Measurements from ENCODE around the gene HBD.

Gene HBD

DNA sequence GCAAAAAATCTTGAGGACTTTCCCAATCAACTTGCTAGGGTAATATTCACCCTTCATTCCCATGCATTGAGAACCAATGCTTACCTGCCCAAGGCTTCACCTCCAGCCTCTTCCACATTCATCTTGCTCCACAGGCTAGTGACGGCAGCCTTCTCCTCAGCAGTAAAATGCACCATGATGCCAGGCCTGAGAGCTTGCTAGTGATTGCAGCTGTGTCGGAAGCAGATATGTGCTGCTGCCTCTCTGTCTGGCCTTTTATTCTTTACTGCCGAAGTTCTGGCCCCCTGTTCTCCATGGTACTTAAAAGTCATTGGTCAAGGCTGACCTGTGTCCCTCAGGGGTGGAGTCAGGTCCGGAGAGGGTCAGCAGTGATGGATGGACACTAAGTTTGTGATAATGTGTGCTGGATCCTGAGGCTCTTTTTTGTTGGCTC is 35.4 kb upstream of the HBD start, which contains the start of gene HBE1:
Gene HBE1 (minus strand): TSS at position 231 of the 433 bp plus-strand sequence. CDS start 55 bp downstream, at position 176.
- Histone ChIP-seq H3K79me2 (ENCODE audit: insufficient read depth, low read length) (no peaks in the 10 kb centered on the region), H3K27me3 (ENCODE audit: low read length) (no peaks in the 10 kb centered on the region), H3K9ac (ENCODE audit: low read length) (no peak within 1 kb of the TSS), H4K20me1 (ENCODE audit: low read depth, low read length) (no peaks in the 10 kb centered on the region), H3K9me3 (ENCODE audit: insufficient read depth, low read length) (no peaks in the 10 kb centered on the region), H2AFZ (ENCODE audit: low read depth, low read length, severe bottlenecking) (no peak within 1 kb of the TSS), H3K4me3 (ENCODE audit: insufficient read depth, low read length, poor library complexity, severe bottlenecking) (no peak within 1 kb of the TSS), H3K36me3 (ENCODE audit: low read length) (no peaks in the 10 kb centered on the region), H3K9me2 (replicated peaks; ENCODE audit: insufficient read depth, low read length) (no peaks in the 10 kb centered on the region), H3F3A (ENCODE audit: insufficient read depth) (no peaks in the 10 kb centered on the region), H3K4me2 (ENCODE audit: low read depth, low read length, poor library complexity, severe bottlenecking) (no peak within 1 kb of the TSS), H3K27ac (ENCODE audit: low read depth, low read length) (no peak within 1 kb of the TSS)
- TF ChIP-seq, protein P1, sequence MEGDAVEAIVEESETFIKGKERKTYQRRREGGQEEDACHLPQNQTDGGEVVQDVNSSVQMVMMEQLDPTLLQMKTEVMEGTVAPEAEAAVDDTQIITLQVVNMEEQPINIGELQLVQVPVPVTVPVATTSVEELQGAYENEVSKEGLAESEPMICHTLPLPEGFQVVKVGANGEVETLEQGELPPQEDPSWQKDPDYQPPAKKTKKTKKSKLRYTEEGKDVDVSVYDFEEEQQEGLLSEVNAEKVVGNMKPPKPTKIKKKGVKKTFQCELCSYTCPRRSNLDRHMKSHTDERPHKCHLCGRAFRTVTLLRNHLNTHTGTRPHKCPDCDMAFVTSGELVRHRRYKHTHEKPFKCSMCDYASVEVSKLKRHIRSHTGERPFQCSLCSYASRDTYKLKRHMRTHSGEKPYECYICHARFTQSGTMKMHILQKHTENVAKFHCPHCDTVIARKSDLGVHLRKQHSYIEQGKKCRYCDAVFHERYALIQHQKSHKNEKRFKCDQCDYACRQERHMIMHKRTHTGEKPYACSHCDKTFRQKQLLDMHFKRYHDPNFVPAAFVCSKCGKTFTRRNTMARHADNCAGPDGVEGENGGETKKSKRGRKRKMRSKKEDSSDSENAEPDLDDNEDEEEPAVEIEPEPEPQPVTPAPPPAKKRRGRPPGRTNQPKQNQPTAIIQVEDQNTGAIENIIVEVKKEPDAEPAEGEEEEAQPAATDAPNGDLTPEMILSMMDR (IDR thresholded peaks at IDR 0.05; ENCODE audit: insufficient read depth, low read length, poor library complexity, severe bottlenecking) = no peak
- no peak for TF ChIP-seq EZH2phosphoT487 (conservative IDR thresholded peaks at IDR 0.05; ENCODE audit: low read length)

DNA sequence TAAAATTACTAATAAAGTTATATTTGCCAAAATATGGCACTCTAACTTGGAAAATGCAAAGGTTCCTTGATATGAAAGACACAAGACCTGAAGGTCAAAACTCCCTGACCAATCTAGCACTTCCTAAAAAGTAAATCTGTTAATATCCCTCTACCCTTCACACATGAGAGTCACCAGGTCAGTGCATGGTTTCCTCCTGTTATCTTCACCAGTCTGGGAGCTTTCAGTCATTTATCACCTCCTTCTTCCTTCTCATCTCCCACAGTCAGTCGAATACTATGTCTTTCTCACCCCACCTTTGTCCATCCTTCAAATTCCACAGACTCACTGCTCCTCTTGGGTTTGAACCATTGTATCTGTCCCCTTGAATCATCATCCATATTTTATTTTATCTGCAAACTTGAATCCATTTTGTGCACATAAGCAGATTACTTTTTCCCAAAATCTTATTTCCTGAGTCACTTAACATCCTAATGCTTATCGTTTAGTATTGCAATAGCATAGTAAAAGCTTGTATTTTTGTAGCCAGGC is 32.8 kb upstream of the HBD start:
- Histone ChIP-seq H4K20me1 (ENCODE audit: low read depth, low read length) (no peaks in the 10 kb centered on the region), H3K36me3 (ENCODE audit: low read length) (no peaks in the 10 kb centered on the region), H3K9ac (ENCODE audit: low read length) (no peak overlapping the region), H3K4me2 (ENCODE audit: low read depth, low read length, poor library complexity, severe bottlenecking) (no peak overlapping the region), H3K27me3 (ENCODE audit: low read length) (no peaks in the 10 kb centered on the region), H3F3A (ENCODE audit: insufficient read depth) (no peaks in the 10 kb centered on the region), H3K4me3 (ENCODE audit: insufficient read depth, low read length, poor library complexity, severe bottlenecking) (no peak overlapping the region), H3K9me3 (ENCODE audit: insufficient read depth, low read length) (no peaks in the 10 kb centered on the region), H3K79me2 (ENCODE audit: insufficient read depth, low read length) (no peaks in the 10 kb centered on the region), H2AFZ (ENCODE audit: low read depth, low read length, severe bottlenecking) (no peak overlapping the region), H3K9me2 (replicated peaks; ENCODE audit: insufficient read depth, low read length) (no peaks in the 10 kb centered on the region), H3K27ac (ENCODE audit: low read depth, low read length) (no peak overlapping the region)
- TF ChIP-seq, protein P1 (IDR thresholded peaks at IDR 0.05; ENCODE audit: insufficient read depth, low read length, poor library complexity, severe bottlenecking) = no peak
- no peak for TF ChIP-seq EZH2phosphoT487 (conservative IDR thresholded peaks at IDR 0.05; ENCODE audit: low read length)

DNA sequence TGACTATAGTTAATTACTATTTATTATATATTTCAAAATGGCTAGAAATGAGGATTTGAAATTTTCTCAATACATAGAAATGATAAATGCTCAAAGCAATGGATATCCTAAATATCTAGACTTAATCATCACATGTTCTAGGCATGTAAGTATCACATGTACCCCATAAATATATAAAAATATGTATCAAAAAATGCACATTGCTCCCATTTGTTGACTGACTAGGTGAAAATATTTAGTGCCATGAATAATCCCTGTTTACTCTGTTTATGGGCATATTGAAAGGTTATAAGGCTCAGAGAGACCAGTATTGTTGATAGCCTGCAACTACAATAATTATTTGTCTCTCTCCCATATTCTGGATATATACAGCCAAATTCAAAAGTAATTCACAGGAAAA is 32.3 kb upstream of the HBD start:
- TF ChIP-seq EZH2phosphoT487 (conservative IDR thresholded peaks at IDR 0.05; ENCODE audit: low read length) = no peak
- TF ChIP-seq, protein P1 (IDR thresholded peaks at IDR 0.05; ENCODE audit: insufficient read depth, low read length, poor library complexity, severe bottlenecking) = no peak
- no peaks in the 10 kb centered on the region for H3K36me3 ChIP-seq (ENCODE audit: low read length)
- H3K4me2 ChIP-seq (ENCODE audit: low read depth, low read length, poor library complexity, severe bottlenecking) = no peak overlapping the region
- no peaks in the 10 kb centered on the region for H3F3A ChIP-seq (ENCODE audit: insufficient read depth)
- no peak overlapping the region for H2AFZ ChIP-seq (ENCODE audit: low read depth, low read length, severe bottlenecking)
- no peaks in the 10 kb centered on the region for H3K9me3 ChIP-seq (ENCODE audit: insufficient read depth, low read length)
- no peaks in the 10 kb centered on the region for H3K79me2 ChIP-seq (ENCODE audit: insufficient read depth, low read length)
- H3K4me3 ChIP-seq (ENCODE audit: insufficient read depth, low read length, poor library complexity, severe bottlenecking) = no peak overlapping the region
- H4K20me1 ChIP-seq (ENCODE audit: low read depth, low read length) = no peaks in the 10 kb centered on the region
- H3K27ac ChIP-seq (ENCODE audit: low read depth, low read length) = no peak overlapping the region
- no peak overlapping the region for H3K9ac ChIP-seq (ENCODE audit: low read length)
- H3K9me2 ChIP-seq (replicated peaks; ENCODE audit: insufficient read depth, low read length) = no peaks in the 10 kb centered on the region
- no peaks in the 10 kb centered on the region for H3K27me3 ChIP-seq (ENCODE audit: low read length)

Data from SU-DHL-6 (cell line).